Stomach (tissue), 4 donors: ENCODE results near the gene PON2.

Source experiments
- POLR2A ChIP-seq, 4 donors: fragments of 450-650 bp; IDR thresholded peaks; one replicate each; pipeline ENCODE4 v1.6.1; 2016; ENCODE audit warnings: antibody characterized with exemption in 4 of 4, control low read depth in 2 of 4, mild to moderate bottlenecking in 1 of 4, moderate library complexity in 1 of 4
- TF ChIP-seq, protein P1 (sequence below), 7 experiments: fragments of 450-650 bp in 4 of 7; fragments of 200-600 bp in 3 of 7; sonication (generic) in 3 of 7; IDR thresholded peaks; one replicate each; pipeline ENCODE4 v1.5.1; 2016 to 2019; ENCODE audit warnings: antibody characterized with exemption in 7 of 7, control low read depth in 2 of 7, mild to moderate bottlenecking in 1 of 7

DNA sequence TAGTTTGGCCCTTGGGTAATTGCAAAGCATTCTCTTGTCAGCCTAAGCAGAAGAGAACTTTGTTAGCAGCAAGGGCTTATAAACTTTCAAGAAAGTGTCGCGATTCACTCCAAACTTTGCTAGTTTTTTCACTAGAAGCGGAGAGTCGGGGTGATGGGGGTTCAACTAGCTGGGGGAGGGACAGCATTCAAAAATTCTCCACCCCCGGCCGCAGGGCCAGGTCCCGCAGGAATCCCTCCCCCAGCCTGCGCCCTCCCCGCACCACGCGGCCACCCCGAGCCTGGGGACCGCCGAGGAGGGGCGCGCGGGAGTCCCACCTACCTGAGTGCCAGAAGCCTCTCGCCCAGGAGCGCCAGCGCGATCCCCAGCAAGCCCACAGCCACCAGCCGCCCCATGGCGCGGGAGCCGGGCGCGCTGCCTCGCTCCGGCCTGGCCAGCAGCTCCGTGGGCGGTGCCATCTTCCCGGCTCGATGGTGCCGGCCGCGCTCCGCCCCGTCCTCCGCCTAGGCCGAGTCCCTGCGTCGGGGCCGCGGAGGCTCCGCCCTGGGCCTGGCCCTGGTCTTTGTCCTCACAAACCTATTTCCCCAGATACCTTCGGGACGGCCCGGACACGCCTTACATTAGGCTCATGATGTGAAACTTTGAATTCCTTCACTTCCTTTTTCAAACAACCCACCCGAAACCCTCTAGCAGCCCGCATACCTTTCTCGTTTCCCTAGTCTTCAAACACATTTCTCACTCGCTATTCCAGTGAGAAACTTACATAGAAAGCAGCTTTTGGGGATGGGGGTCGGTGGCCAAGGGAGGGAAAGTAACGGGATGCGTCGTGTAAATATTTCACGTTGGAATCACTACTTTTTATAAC lies at the start of gene PON2:
- TF ChIP-seq, protein P1, sequence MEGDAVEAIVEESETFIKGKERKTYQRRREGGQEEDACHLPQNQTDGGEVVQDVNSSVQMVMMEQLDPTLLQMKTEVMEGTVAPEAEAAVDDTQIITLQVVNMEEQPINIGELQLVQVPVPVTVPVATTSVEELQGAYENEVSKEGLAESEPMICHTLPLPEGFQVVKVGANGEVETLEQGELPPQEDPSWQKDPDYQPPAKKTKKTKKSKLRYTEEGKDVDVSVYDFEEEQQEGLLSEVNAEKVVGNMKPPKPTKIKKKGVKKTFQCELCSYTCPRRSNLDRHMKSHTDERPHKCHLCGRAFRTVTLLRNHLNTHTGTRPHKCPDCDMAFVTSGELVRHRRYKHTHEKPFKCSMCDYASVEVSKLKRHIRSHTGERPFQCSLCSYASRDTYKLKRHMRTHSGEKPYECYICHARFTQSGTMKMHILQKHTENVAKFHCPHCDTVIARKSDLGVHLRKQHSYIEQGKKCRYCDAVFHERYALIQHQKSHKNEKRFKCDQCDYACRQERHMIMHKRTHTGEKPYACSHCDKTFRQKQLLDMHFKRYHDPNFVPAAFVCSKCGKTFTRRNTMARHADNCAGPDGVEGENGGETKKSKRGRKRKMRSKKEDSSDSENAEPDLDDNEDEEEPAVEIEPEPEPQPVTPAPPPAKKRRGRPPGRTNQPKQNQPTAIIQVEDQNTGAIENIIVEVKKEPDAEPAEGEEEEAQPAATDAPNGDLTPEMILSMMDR (IDR thresholded peaks at IDR 0.05): no peak
- TF ChIP-seq POLR2A (IDR thresholded peaks at IDR 0.05): no peak
